Osteoblast (primary cell): ENCODE results near the gene SFMBT2. TPM values are rescaled to one million over a fixed set of nuclear protein-coding genes. Genes with fewer than 3 reads are reported as not detected.

Experiments used
- DNase-seq: peaks from one replicate; pipeline ENCODE4 v3.0.0; 2011; ENCODE audit warnings: low spot score, mixed read lengths; ENCODE audit not compliant: insufficient read length; ENCODE audit errors: missing footprints
- H2AFZ ChIP-seq: 2 replicates; pipeline ENCODE4 v1.6.0; 2011; ENCODE audit warnings: mild to moderate bottlenecking, low read length
- H3K27ac ChIP-seq: 2 replicates; pipeline ENCODE4 v1.5.1; 2011; ENCODE audit warnings: mild to moderate bottlenecking, low read depth, low read length, moderate library complexity
- H3K27me3 ChIP-seq: 2 replicates; pipeline ENCODE4 v1.6.0; 2012; ENCODE audit warnings: mild to moderate bottlenecking, control low read depth, inconsistent platforms, low read length, moderate library complexity; ENCODE audit not compliant: insufficient read depth
- H3K36me3 ChIP-seq: 2 replicates; pipeline ENCODE4 v1.5.1; 2011; ENCODE audit warnings: mild to moderate bottlenecking, low read length, control low read depth, moderate library complexity; ENCODE audit not compliant: insufficient read depth
- H3K4me1 ChIP-seq: 2 replicates; pipeline ENCODE4 v1.5.1; 2011; ENCODE audit warnings: mild to moderate bottlenecking, low read length, control low read depth, moderate library complexity; ENCODE audit not compliant: insufficient read depth
- H3K4me2 ChIP-seq: 2 replicates; pipeline ENCODE4 v1.6.0; 2011; ENCODE audit warnings: mild to moderate bottlenecking, low read length; ENCODE audit not compliant: insufficient read depth
- H3K4me3 ChIP-seq: fragments of 200-600 bp; sonication (generic); 3 replicates; pipeline ENCODE4 v1.5.1; 2012; ENCODE audit warnings: mild to moderate bottlenecking, low read length, inconsistent platforms; ENCODE audit not compliant: insufficient read depth
- H3K79me2 ChIP-seq: 2 replicates; pipeline ENCODE4 v1.6.0; 2012; ENCODE audit warnings: mild to moderate bottlenecking, low read length, control low read depth, inconsistent platforms; ENCODE audit not compliant: insufficient read depth
- H3K9me3 ChIP-seq: 2 replicates; pipeline ENCODE4 v1.5.1; 2011; ENCODE audit warnings: low read depth, low read length, control low read depth
- H4K20me1 ChIP-seq: 2 replicates; pipeline ENCODE4 v1.6.0; 2012; ENCODE audit warnings: mild to moderate bottlenecking, low read length, control low read depth; ENCODE audit not compliant: insufficient read depth
- CTCF ChIP-seq: IDR thresholded peaks from 2 replicates; pipeline ENCODE4 v1.5.1; 2011; ENCODE audit warnings: mild to moderate bottlenecking, low read depth, low read length, moderate library complexity; ENCODE audit errors: extremely low read depth
- total RNA-seq: library from RNA; depleted of rRNA; stranded (reverse); fragments of >200 nt; gene quantifications from 2 replicates; pipeline ENCODE4 v1.2.3, GENCODE V29; 2012

Gene SFMBT2
- total RNA-seq, 1 donor, result under 0.01 TPM

- no peak for TF ChIP-seq CTCF
- Histone ChIP-seq H3K27ac (no peak overlapping the region), H3K9me3 (peaks cover 3% of the 10 kb centered on the region), H3K4me1 (no peaks in the 10 kb centered on the region), H3K4me2 (no peak overlapping the region), H3K4me3 (no peak overlapping the region), H4K20me1 (no peaks in the 10 kb centered on the region), H2AFZ (no peak overlapping the region), H3K79me2 (no peaks in the 10 kb centered on the region), H3K27me3 (no peaks in the 10 kb centered on the region), H3K36me3 (no peaks in the 10 kb centered on the region)
- no peak for DNase-seq
Measured at GRCh38 chr10:7151538-7151937, 259.3 kb downstream of the SFMBT2 start.

GRCh38 chr10:7150349-7150748 lies 260.5 kb downstream of the SFMBT2 start:
- H3K79me2 ChIP-seq, result no peaks in the 10 kb centered on the region
- H2AFZ ChIP-seq, result no peak overlapping the region
- no peaks in the 10 kb centered on the region for H3K36me3 ChIP-seq
- DNase-seq, result no peak
- H3K4me3 ChIP-seq, result no peak overlapping the region
- no peaks in the 10 kb centered on the region for H3K27me3 ChIP-seq
- H3K27ac ChIP-seq, result no peak overlapping the region
- TF ChIP-seq CTCF, result no peak
- no peaks in the 10 kb centered on the region for H4K20me1 ChIP-seq
- no peak overlapping the region for H3K4me2 ChIP-seq
- no peaks in the 10 kb centered on the region for H3K9me3 ChIP-seq
- H3K4me1 ChIP-seq, result no peaks in the 10 kb centered on the region

GRCh38 chr10:7146189-7146588 lies 264.6 kb downstream of the SFMBT2 start:
- Histone ChIP-seq H3K4me2 (no peak overlapping the region), H3K4me3 (no peak overlapping the region), H3K9me3 (no peaks in the 10 kb centered on the region), H3K36me3 (no peaks in the 10 kb centered on the region), H3K4me1 (no peaks in the 10 kb centered on the region), H4K20me1 (no peaks in the 10 kb centered on the region), H3K27ac (no peak overlapping the region), H2AFZ (no peak overlapping the region), H3K79me2 (no peaks in the 10 kb centered on the region), H3K27me3 (no peaks in the 10 kb centered on the region)
- TF ChIP-seq CTCF, result no peak
- no peak for DNase-seq

- Histone ChIP-seq H3K4me3 (no peak overlapping the region), H4K20me1 (no peaks in the 10 kb centered on the region), H2AFZ (no peak overlapping the region), H3K4me1 (no peaks in the 10 kb centered on the region), H3K79me2 (no peaks in the 10 kb centered on the region), H3K27ac (no peak overlapping the region), H3K36me3 (no peaks in the 10 kb centered on the region), H3K4me2 (no peak overlapping the region), H3K9me3 (no peaks in the 10 kb centered on the region), H3K27me3 (no peaks in the 10 kb centered on the region)
- no peak for DNase-seq
- no peak for TF ChIP-seq CTCF
Measured at GRCh38 chr10:7136016-7136415, 274.8 kb downstream of the SFMBT2 start.
